T47D (cell line): Measurements from ENCODE around the gene STAC.
"Not testable (repeated sequence)": the region's sequence is repeated elsewhere in the genome, so short reads cannot be mapped to it uniquely, and the experiment has no call there.

Experiments
- DNase-seq, 2 experiments: peaks; one replicate each; pipeline versions ENCODE4 v3.0.0 to v3.0.0-alpha.2; 2011 to 2012; ENCODE audit warnings: low read depth in 1 of 2, low spot score in 1 of 2
- JUND ChIP-seq: IDR thresholded peaks from 2 replicates; pipeline ENCODE4 v1.6.1; 2012; ENCODE audit warnings: low read depth
- in situ Hi-C: cut with HindIII; loops from 2 replicates; pipeline ENCODE4 v1.10.0; 2016; ENCODE audit warnings: low sequenced_read_pairs, low pct_unique_long_range_greater_than_20kb

The STAC gene

DNA sequence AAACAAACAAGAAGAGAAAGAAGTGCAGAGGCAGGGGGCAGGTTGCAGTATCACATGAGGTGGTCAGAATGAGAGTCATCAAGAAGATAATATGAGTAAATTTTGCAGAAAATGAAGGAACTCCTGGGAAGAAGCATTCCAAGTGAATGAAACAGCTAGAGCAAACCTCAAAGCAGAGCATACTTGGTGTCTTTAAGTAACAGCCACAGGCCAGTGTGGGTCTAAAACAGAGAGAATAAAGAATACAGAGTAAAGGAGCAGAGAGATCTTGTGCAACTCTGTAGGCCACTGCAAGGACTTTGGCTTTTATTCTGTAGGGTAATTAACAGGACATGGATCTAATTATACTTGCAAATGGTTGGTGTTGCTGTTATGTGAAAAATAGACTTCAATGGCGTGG is 81.3 kb downstream of the STAC start:
- TF ChIP-seq JUND, result no peak
- DNase-seq, result no peak
- in situ Hi-C loops, result no loop called here

DNA sequence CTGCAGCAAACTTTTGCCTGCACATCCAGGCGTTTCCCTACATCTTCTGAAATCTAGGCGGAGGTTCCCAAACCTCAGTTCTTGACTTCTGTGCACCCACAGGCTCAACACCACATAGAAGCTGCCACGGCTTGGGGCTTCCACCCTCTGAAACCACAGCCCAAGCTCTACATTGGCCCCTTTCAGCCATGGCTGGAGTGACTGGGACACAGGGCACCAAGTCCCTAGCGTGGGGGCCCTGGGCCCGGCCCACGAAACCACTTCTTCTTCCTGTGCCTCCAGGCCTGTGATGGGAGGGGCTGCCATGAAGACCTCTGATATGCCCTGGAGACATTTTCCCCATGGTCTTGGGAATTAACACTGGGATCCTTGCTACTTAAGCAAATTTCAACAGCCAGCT is 91.7 kb downstream of the STAC start:
- in situ Hi-C loops, DNase-seq: not testable (repeated sequence)

DNA sequence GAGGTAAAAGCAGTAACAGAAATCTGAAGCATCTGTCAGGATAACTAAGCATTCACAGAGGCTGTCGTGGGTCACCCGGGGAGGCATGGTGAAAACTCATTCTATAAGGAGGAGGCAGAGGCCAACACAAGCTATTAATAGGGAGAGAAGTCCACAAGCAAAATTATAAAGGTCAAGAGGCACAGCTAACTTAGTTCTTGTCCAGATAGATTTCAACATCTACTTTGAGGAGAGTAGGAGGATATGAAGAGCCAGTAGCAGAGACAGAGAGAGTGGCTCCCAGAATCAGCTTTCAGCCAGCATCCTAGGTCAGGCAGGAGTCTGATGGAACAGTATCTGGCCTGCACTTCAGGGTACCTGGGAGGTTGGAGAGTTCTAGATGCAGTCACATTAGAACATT is 95.3 kb downstream of the STAC start:
- DNase-seq, result no peak
- no peak for TF ChIP-seq JUND
- in situ Hi-C loops, result no loop called here

DNA sequence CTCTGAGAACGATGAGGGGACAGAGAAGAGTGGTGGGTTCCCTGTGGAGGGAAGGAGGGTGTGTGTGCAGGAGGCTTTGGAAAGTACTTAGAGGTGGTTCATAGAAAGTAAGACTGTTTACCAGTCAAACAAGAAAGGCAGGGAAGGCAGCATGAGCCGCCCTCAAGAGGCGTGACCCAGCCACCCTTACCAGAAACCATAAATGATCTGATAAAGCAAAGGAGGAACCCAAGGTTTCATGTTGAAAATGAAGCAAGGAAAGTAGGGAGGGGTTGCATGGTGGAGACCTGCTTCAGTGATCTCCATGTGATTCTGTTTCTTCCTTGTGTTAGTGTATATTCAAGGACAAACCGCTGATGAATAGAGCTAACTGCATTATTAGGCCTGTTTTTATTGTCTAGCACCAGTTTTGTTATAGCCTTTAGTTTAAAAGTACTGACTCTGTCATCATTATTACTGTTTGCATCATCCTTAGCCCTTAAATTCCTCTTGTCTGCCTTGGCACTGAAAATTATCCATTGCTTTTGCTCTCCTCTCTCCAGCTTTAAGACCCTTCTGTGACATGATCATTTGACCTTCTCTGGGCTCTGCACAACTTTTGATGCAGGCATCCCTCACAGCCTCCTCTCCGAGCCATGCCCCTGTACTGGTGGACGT is 96.1 kb downstream of the STAC start:
- no peak for TF ChIP-seq JUND
- DNase-seq, result no peak
- in situ Hi-C loops, result no loop called here

GRCh38 chr3:36477655-36478054 is 97.4 kb downstream of the STAC start:
- no peak for DNase-seq
- TF ChIP-seq JUND, result no peak
- in situ Hi-C loops, result no loop called here

DNA sequence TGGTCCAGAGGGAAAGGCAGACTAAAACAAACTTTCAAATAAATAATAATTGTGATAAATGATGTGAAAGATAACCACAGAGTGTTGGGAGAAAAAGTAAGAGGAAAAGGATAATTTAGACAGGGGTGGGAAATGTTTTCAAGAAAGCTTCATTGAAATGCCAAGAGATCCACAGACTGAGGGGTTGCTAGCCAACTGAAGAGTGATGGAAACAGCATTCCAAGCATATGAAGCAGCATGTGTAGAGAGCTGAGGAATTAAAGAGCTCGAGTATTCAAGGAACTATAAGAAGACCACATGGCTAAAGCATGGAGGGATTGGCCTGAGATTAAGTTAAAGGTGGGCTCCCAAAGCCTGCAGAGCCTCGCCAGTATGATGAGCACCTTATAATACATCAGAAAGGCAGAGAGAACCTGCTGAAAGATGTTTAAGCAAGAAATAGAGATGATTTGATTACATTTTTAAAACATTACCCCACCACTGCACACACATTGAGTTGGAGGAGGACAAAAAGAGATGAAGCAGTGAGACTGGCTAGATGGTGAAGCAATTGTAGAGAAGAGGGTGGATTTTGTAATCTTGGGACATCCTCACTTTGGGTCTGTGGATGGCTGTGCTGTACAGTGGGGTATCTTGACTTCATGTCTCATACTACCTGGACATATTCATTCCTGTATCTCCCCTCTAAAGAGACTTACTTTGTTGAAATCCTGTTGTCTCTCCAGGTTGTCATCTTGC is 100.8 kb downstream of the STAC start:
- in situ Hi-C loops, result no loop called here
- no peak for DNase-seq
- no peak for TF ChIP-seq JUND

DNA sequence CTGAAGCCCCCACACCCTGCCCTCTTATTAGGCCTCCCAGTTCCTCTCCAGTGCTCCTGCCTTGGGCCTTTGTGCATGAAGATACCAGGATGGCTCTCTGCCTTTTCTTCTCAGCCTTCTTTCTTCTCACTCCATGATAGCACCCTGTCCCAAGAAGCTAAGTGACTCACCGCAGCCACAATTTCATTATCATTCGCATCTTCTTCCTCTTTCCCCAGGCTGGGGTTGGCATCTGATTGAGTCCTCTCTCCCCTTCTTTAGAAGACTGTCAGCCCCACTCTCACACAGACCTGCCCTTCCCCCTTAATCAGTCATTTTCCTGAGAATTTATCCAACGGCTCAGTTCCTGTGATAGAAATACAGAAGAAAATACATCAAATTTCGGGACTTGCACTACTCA is 102.0 kb downstream of the STAC start:
- in situ Hi-C loops, result no loop called here
- no peak for TF ChIP-seq JUND
- no peak for DNase-seq

DNA sequence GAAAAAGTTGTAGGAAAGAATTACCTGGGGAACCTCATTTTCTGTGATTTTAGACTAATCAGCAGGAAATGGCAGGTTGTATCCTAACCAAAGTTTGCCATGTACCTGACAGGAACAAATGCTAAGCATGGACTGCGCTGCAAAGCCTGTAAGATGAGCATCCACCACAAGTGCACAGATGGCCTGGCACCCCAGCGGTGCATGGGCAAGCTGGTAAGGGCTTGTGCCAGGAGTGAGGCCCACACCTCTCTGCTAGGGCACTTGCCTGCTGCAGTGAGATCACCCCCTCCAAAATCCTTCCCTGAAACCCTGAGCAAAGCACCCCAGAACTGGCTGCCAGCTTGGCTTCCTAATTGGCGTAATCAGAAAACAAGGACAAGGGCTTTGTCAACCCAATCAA is 102.6 kb downstream of the STAC start:
- no peak for TF ChIP-seq JUND
- no peak for DNase-seq
- in situ Hi-C loops, result no loop called here

DNA sequence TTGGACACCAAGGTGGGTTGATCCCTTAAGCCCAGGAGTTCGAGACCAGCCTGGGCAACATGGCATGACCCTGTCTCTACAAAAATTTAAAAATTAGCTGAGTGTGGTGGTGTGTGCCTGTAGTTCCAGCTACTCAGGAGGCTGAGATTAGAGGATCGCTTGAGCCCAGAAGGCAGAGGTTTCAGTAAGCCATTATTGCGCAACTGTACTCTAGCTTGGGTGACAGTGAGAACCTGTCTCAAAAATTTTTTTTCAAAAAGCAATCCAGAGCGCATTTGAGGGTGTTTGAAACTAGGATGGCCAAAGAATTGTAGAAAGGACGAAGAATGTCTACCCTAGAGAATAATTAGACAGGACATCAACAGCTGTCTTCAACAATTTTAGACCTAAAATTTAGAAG is 103.4 kb downstream of the STAC start:
- no peak for DNase-seq
- TF ChIP-seq JUND, result no peak
- in situ Hi-C loops, result no loop called here

- TF ChIP-seq JUND, result no peak
- no peak for DNase-seq
- in situ Hi-C loops, result no loop called here
Observed at GRCh38 chr3:36484386-36484785, 104.1 kb downstream of the STAC start.

DNA sequence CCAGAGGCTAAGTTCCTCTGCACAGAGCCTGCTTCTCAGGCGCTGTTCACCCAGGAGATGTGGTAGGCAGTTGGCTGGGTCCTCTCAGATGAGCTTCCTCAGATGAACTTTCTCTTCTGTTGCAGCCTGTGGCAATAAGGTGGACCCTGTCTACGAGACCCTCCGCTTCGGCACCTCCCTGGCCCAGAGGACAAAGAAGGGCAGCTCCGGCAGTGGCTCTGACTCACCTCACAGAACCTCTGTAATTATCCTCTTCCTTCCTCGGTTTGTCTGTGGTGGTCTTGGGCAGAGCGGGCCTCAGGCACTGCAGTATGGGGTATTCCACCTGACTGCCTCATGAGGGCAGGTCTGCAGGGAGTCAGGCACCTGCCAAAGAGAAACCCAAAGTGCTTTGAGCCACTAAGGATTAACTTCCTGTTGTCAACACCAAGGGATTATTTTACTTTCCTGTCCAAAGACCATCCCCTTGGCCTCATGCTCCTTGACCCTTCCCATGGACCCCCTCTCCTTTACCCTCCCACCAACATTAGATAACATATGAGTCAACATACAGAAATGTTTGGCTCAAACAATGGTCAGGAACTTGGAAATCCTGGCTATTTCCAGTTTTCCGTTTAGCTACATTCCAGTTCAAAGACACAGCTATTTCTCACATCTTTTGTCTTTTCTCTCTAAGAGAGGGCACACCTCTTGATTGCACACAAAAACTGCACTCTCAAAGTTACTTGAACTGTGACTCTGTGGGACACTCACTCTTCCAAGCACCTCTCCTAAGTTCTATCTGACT is 105.9 kb downstream of the STAC start:
- TF ChIP-seq JUND, result no peak
- DNase-seq, result no peak
- in situ Hi-C loops, result no loop called here

GRCh38 chr3:36487616-36488015 is 107.3 kb downstream of the STAC start:
- in situ Hi-C loops, result no loop called here
- DNase-seq, result no peak
- no peak for TF ChIP-seq JUND
